Hematopoietic multipotent progenitor cell treated with erythropoietin and hydrocortisone succinate and interleukin-3 and kit ligand, for 6 days (in vitro differentiated cells): ENCODE data around the gene MT1B.
"Not testable (repeated sequence)": the region's sequence is repeated elsewhere in the genome, so short reads cannot be mapped to it uniquely, and the experiment has no call there.

Experiments
- DNase-seq: peaks from one replicate; pipeline ENCODE4 v3.0.0-alpha.2; 2015

The MT1B gene

GRCh38 chr16:56669005-56669839 lies 17.5 kb downstream of the MT1B start, which contains the start of gene MT1H:
TSS of gene MT1H (plus strand) at chr16:56669814. CDS start at chr16:56669885, 71 bp downstream.
- peak; percentile 71 for DNase-seq

GRCh38 chr16:56669840-56670619 lies 18.3 kb downstream of the MT1B start:
- no peak for DNase-seq

GRCh38 chr16:56670620-56670934 lies 18.9 kb downstream of the MT1B start:
- no peak for DNase-seq

GRCh38 chr16:56671691-56672090 lies 20.0 kb downstream of the MT1B start:
- not testable (repeated sequence) for DNase-seq

- DNase-seq: not testable (repeated sequence)
Measured at GRCh38 chr16:56672171-56672570, 20.5 kb downstream of the MT1B start.

- no peak for DNase-seq
Measured at GRCh38 chr16:56672761-56673536, 21.3 kb downstream of the MT1B start.

- peak; percentile 67 for DNase-seq
Measured at GRCh38 chr16:56673921-56674320, 22.2 kb downstream of the MT1B start.

GRCh38 chr16:56674570-56674969 lies 22.9 kb downstream of the MT1B start:
- not testable (repeated sequence) for DNase-seq

GRCh38 chr16:56675685-56676210 lies 24.1 kb downstream of the MT1B start:
- no peak for DNase-seq

GRCh38 chr16:56677474-56677873 lies 25.8 kb downstream of the MT1B start:
- DNase-seq: no peak

- no peak for DNase-seq
Measured at GRCh38 chr16:56679078-56679730, 27.5 kb downstream of the MT1B start.

GRCh38 chr16:56679818-56680217 lies 28.1 kb downstream of the MT1B start:
- DNase-seq: no peak

- DNase-seq: peak; percentile 95
Measured at GRCh38 chr16:56681939-56682702, 30.4 kb downstream of the MT1B start, which contains the start of gene MT1X. TSS of gene MT1X (plus strand) at chr16:56682470. CDS start at chr16:56682541, 71 bp downstream.

GRCh38 chr16:56682703-56683397 lies 31.2 kb downstream of the MT1B start:
- no peak for DNase-seq

- DNase-seq: no peak
Measured at GRCh38 chr16:56683424-56684172, 31.9 kb downstream of the MT1B start.

GRCh38 chr16:56684256-56684925 lies 32.7 kb downstream of the MT1B start:
- DNase-seq: no peak

GRCh38 chr16:56684926-56685590 lies 33.4 kb downstream of the MT1B start:
- DNase-seq: no peak

GRCh38 chr16:56686758-56687157 lies 35.1 kb downstream of the MT1B start:
- DNase-seq: no peak

GRCh38 chr16:56688762-56689161 lies 37.1 kb downstream of the MT1B start:
- DNase-seq: no peak
